IgD-negative memory B cell (primary cell): ENCODE measurements around the gene SH3TC2. TPM values are rescaled to one million over a fixed set of nuclear protein-coding genes. Genes with fewer than 3 reads are reported as not detected.
A peak's percentile ranks its signal among the peaks of the same experiment; 100 is the strongest.

Source experiments
- H3K27ac Mint-ChIP-seq, 3 donors: one replicate each; pipeline ENCODE4 v1.8.0; 2020 to 2022; ENCODE audit warnings: mild to moderate bottlenecking in 3 of 3, mixed read lengths in 3 of 3, moderate library complexity in 1 of 3
- H3K27me3 Mint-ChIP-seq: one replicate; pipeline ENCODE4 v1.8.0; 2021; ENCODE audit warnings: mixed read lengths
- H3K36me3 Mint-ChIP-seq: one replicate; pipeline ENCODE4 v1.8.0; 2020; ENCODE audit warnings: mild to moderate bottlenecking, mixed read lengths
- H3K4me1 Mint-ChIP-seq, 3 donors: one replicate each; pipeline ENCODE4 v1.8.0; 2020 to 2022; ENCODE audit warnings: mixed read lengths in 3 of 3, mild to moderate bottlenecking in 1 of 3
- H3K4me3 Mint-ChIP-seq, 4 donors: one replicate each; pipeline ENCODE4 v1.8.0; 2020 to 2022; ENCODE audit warnings: mild to moderate bottlenecking in 4 of 4, mixed read lengths in 4 of 4, moderate library complexity in 3 of 4
- H3K9me3 Mint-ChIP-seq, 3 donors: one replicate each; pipeline ENCODE4 v1.8.0; 2020 to 2021; ENCODE audit warnings: mixed read lengths in 3 of 3, mild to moderate bottlenecking in 1 of 3
- polyA plus RNA-seq: library from polyadenylated mRNA; unstranded; fragments of 300-500 nt; fragmentation: Illumina TruSeq; gene quantifications from one replicate; pipeline ENCODE4 v1.2.3, GENCODE V29; 2021

Gene SH3TC2
- polyA plus RNA-seq, 1 donor from 2014 or later, result not detected

DNA sequence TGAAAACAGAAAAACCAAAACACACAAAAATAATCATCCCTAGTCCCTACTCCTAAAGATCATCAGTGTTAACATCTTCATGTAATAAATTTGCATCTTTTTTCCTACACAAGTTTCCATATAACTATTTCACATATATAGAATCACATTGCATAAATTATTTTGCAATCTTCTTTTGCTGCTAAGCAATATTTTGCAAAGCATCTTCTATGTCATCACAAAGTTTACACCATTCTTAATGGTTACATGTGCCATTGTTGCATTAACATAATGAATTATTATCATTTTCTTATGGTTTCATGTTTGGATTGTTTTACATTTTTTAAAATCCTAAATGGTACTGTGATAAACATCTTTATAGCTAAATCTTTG is 17.8 kb downstream of the SH3TC2 start:
- no peak overlapping the region for H3K27ac Mint-ChIP-seq
- no peaks in the 10 kb centered on the region for H3K4me1 Mint-ChIP-seq
- H3K9me3 Mint-ChIP-seq, result no peaks in the 10 kb centered on the region
- H3K27me3 Mint-ChIP-seq, result no peaks in the 10 kb centered on the region
- no peaks in the 10 kb centered on the region for H3K36me3 Mint-ChIP-seq
- no peak overlapping the region for H3K4me3 Mint-ChIP-seq

DNA sequence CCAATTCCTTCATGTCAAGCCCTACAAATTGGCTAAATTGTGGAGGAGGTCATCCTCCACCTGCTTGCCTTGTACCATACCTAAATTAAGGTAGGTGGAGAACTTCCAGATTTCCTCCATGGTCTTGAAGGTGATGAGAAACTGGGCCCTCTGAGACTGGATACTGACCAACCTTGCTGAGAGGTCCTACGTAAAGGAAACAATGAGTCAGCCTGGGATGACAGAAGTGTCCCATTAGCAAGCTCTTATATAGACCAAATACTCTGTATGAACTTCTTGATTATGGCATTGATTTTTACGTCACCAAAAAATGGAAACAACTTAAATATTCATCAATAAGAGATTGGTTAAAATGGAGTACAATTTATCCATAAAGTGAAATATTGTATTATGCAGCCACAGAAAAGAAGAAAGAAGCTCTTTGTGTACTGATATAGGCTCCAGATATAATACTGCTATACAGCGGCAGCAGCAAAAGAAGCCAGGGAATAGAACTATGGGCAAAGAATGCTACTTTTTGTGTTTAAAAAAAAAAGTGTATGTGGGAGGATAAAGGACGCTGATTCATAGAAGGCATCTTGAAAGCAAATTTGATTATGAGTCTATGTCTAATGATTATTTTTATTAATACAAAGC is 18.3 kb downstream of the SH3TC2 start:
- Mint-ChIP-seq H3K4me3 (no peak overlapping the region), H3K36me3 (no peaks in the 10 kb centered on the region), H3K4me1 (no peaks in the 10 kb centered on the region), H3K27me3 (no peaks in the 10 kb centered on the region), H3K9me3 (no peaks in the 10 kb centered on the region), H3K27ac (no peak overlapping the region)

DNA sequence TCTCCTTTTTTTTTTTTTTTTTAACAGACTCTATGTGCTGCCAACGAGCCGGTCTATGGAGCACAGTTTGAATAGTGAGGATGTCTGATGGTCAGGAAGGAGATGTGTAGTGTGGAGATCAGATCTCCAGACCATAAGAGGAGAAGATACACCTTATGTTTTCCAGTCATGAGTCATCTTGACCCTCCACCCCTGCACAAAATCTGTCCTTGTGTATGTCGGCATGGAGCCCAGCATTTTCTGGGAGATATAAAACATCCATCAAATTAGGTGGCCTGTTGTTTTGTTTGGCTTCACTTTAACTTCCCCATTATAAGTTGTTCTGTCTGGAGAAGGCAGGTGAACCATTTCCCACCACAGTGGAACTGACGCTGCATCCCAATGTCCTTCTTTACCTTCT is 19.2 kb downstream of the SH3TC2 start:
- H3K36me3 Mint-ChIP-seq, result no peaks in the 10 kb centered on the region
- no peak overlapping the region for H3K4me3 Mint-ChIP-seq

DNA sequence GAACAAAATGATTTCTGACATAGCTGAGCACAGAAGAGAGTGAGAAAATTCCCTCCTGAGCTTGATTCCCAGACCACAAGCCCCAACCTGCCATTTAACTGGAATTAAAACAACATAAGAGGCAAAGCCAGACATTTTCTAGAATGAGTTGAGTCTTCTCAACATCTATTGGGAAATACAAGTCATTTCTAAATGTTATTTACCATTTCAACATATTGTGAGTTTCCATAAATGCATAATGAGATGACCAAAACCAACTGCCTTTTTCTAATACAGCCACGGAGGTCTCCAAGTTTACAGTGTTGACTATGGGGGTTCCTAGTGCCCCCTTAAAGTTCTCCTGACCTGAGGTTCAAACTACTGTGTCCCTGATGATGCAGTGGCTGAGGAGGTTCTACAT is 20.0 kb downstream of the SH3TC2 start:
- no peaks in the 10 kb centered on the region for H3K9me3 Mint-ChIP-seq
- H3K27ac Mint-ChIP-seq, result no peak overlapping the region
- H3K4me3 Mint-ChIP-seq, result no peak overlapping the region
- no peaks in the 10 kb centered on the region for H3K4me1 Mint-ChIP-seq
- H3K27me3 Mint-ChIP-seq, result no peaks in the 10 kb centered on the region
- no peaks in the 10 kb centered on the region for H3K36me3 Mint-ChIP-seq

More for the DNA sequence above, 19.2 kb downstream of the SH3TC2 start:
- Mint-ChIP-seq H3K27ac (no peak overlapping the region), H3K4me1 (no peaks in the 10 kb centered on the region), H3K27me3 (no peaks in the 10 kb centered on the region), H3K9me3 (no peaks in the 10 kb centered on the region)

DNA sequence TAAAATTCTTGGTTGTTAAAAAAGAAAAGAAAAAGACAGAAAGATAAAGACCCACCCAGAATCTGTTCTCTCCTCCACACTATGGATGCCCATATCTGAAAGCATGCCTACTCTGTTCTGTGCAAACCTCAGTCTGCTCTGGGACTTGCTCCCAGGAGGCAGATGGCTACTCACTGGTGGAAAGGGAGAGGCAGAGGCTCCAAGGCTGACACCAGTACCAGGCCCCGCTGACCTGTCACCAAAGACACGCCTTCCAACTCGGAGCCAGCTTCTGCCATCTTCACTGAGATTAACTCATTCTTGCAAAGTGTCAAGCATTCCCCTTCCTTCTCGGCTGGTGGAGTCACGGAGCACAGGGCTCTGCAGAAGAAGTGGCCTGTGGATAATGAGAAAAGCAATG is 21.6 kb downstream of the SH3TC2 start:
- peaks cover 2% of the 10 kb centered on the region for H3K27me3 Mint-ChIP-seq
- H3K4me1 Mint-ChIP-seq, result no peaks in the 10 kb centered on the region
- H3K36me3 Mint-ChIP-seq, result no peaks in the 10 kb centered on the region
- H3K9me3 Mint-ChIP-seq, result no peaks in the 10 kb centered on the region
- H3K27ac Mint-ChIP-seq, result no peak overlapping the region
- no peak overlapping the region for H3K4me3 Mint-ChIP-seq

DNA sequence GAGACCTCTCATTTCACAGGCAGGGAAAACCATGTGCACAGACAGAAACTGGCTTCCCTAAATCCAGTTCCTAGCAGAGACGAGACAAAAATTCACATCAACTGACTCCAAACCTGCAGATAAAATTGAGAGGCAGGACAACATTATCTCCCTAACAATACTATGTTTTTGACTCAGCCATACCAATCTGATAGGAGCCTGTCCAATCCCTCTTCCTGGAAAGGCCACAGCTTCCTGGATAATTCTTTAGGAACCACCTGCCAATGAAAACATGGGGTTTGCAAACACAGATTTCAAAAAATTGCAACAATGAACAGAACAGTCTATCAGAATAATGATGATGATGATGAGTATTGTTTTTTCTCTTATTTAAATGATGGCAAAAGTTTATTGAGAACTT is 22.4 kb downstream of the SH3TC2 start:
- no peaks in the 10 kb centered on the region for H3K4me1 Mint-ChIP-seq
- H3K27me3 Mint-ChIP-seq, result peaks cover 4% of the 10 kb centered on the region
- no peak overlapping the region for H3K4me3 Mint-ChIP-seq
- no peak overlapping the region for H3K27ac Mint-ChIP-seq
- H3K36me3 Mint-ChIP-seq, result no peaks in the 10 kb centered on the region
- no peaks in the 10 kb centered on the region for H3K9me3 Mint-ChIP-seq

DNA sequence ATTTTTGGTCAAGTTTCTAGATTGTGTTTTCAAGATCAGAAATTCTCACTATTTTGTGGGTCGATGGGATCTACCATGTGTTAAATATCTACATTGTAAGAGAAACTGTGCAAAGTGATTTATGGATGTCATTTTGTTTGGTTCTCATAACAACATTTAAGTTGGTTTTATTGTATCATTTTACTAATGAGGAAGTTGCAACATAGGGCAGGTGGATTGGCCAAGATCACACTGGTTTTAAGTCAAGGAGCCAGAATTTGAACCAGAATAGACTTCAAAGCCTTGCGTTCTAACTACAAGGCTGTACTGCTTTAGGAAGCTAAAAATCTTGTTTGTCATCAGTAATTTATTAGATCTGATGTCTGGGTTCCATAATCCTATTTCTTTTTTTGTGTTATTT is 23.4 kb downstream of the SH3TC2 start:
- H3K36me3 Mint-ChIP-seq, result no peaks in the 10 kb centered on the region
- no peak overlapping the region for H3K27ac Mint-ChIP-seq
- H3K9me3 Mint-ChIP-seq, result no peaks in the 10 kb centered on the region
- H3K27me3 Mint-ChIP-seq, result peaks cover 6% of the 10 kb centered on the region
- peaks cover 0 to 3% (median 0%) of the 10 kb centered on the region in 3 donors for H3K4me1 Mint-ChIP-seq
- no peak overlapping the region for H3K4me3 Mint-ChIP-seq

DNA sequence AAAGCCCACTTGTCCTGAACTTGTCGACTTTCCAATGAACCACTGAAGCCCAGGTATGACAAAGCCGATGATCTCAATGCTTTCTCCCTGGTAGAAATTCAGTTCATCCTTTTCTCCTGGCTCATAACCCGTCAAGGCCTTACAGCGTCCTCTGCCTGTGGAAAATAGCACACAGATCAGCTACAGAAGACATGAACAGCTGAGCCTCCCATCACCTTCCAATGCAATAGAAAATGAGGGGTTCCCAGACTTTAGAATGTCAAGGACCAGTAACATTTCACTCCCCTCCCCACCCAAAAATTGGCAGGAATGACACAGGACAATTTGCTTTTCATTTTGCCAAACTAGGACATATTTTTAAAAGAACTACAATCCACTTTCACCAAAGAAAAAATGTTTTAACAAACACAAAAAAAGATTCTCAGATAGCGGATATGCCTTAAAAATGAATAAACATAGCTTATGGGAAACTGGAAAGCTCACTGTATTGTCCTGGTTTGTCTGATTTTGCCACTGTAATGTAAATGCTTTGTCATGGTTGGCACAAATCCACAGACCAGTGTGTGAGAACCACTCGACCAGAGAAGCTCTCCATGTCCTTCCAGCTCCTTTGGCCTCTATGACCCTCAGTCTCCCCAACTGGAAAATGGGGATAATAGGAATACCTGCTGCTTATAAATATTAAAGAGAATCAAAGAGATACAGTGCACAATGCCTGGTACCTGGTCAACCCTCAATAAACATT is 24.4 kb downstream of the SH3TC2 start:
- peaks cover 0 to 3% (median 0%) of the 10 kb centered on the region in 3 donors for H3K4me1 Mint-ChIP-seq
- H3K9me3 Mint-ChIP-seq, result no peaks in the 10 kb centered on the region
- H3K4me3 Mint-ChIP-seq, result no peak overlapping the region
- H3K27me3 Mint-ChIP-seq, result peaks cover 6% of the 10 kb centered on the region
- H3K27ac Mint-ChIP-seq, result no peak overlapping the region
- H3K36me3 Mint-ChIP-seq, result no peaks in the 10 kb centered on the region

DNA sequence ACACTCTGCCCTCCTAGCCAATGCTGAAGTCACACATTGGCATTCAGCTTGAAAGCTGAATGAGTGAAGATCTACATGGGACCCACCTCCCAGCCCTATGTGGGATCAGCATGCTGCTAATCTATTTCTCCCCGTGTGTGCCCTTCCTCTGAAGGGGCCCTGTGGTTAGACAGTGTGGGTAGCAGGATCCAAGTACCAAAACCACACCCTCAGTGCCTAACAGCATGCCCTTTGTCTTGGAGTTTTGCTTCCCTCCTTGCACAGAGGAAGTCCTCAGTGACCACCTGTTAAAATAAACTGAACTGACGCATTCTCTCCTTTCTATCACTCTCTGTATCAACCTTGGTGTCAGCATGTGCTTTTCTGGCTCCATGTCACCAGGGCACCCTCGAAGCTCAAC is 25.0 kb downstream of the SH3TC2 start:
- Mint-ChIP-seq H3K4me3 (no peak overlapping the region), H3K27ac (no peak overlapping the region), H3K9me3 (no peaks in the 10 kb centered on the region)

DNA sequence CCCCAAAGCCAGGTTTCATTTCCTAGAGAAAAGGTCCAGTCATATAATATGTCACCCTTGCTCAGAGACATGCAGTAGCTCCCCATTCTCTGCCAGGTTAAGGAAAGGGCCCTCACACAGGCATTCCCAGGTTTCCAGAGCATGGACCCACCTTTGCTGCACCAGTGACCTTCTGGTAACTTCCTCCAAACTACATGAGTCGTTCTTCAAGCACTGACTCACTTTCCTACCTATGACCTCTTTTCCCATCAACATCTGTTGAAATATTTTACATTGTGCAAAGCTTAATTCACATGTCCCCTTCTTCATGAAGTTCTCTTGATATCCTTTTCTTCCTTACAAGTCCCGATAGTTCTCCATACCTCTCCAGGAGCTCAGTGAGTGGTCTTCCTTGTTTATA is 25.9 kb downstream of the SH3TC2 start:
- no peaks in the 10 kb centered on the region for H3K9me3 Mint-ChIP-seq
- peaks cover 6% of the 10 kb centered on the region for H3K27me3 Mint-ChIP-seq
- no peak overlapping the region for H3K4me3 Mint-ChIP-seq
- peaks cover 0 to 3% (median 0%) of the 10 kb centered on the region in 3 donors for H3K4me1 Mint-ChIP-seq
- no peaks in the 10 kb centered on the region for H3K36me3 Mint-ChIP-seq
- no peak overlapping the region for H3K27ac Mint-ChIP-seq

More for the DNA sequence above, 25.0 kb downstream of the SH3TC2 start:
- no peaks in the 10 kb centered on the region for H3K36me3 Mint-ChIP-seq
- H3K27me3 Mint-ChIP-seq, result peaks cover 6% of the 10 kb centered on the region
- peaks cover 0 to 3% (median 0%) of the 10 kb centered on the region in 3 donors for H3K4me1 Mint-ChIP-seq

DNA sequence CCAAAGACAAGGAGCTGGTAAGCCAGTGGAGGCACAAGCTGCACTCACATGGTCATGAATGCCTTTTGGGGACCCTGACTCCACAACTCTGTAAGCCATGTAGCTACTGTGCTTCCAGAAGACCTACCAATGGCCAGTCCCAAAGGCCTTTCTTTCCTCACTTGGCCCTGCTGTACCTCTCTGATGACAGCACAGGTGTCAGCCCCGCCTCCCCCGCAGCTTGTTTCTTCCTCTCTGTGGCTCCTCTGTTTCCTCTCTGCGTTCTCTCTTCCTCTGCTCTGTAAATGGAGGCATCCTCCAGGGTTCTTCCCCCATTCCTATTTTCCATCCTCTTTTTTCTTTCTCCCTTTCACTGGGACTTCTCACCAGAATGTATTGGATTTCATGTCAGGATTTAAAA is 26.7 kb downstream of the SH3TC2 start:
- H3K36me3 Mint-ChIP-seq, result no peaks in the 10 kb centered on the region
- H3K27me3 Mint-ChIP-seq, result peaks cover 6% of the 10 kb centered on the region
- no peak overlapping the region for H3K4me3 Mint-ChIP-seq
- H3K27ac Mint-ChIP-seq, result no peak overlapping the region
- H3K4me1 Mint-ChIP-seq, result peaks cover 0 to 3% (median 0%) of the 10 kb centered on the region in 3 donors
- no peaks in the 10 kb centered on the region for H3K9me3 Mint-ChIP-seq

DNA sequence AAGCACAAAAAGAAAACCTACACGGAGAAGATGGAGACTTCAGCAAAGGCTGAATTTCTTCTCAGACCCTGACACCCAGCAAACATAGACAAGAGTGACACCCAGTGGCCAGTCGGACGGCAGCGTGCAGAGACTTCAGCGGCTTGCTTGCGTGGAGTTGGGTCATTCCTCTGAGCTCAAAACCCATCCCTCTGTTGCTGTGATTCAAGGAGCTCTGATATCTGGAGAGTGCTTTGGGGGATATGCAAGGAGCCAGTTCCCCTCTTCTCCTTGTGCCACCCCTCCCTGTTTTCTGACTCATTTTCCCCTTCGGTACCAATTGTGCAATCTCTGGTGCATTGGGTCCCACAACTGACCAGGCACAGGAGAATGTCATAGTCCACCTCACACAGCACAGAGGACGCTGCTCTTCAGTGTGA is 27.5 kb downstream of the SH3TC2 start:
- Mint-ChIP-seq H3K4me1 (peaks cover 0 to 3% (median 0%) of the 10 kb centered on the region in 3 donors), H3K27ac (peak overlapping the region in 1 of 3 donors; percentile 6), H3K27me3 (peaks cover 6% of the 10 kb centered on the region), H3K9me3 (no peaks in the 10 kb centered on the region), H3K36me3 (no peaks in the 10 kb centered on the region), H3K4me3 (no peak overlapping the region)

DNA sequence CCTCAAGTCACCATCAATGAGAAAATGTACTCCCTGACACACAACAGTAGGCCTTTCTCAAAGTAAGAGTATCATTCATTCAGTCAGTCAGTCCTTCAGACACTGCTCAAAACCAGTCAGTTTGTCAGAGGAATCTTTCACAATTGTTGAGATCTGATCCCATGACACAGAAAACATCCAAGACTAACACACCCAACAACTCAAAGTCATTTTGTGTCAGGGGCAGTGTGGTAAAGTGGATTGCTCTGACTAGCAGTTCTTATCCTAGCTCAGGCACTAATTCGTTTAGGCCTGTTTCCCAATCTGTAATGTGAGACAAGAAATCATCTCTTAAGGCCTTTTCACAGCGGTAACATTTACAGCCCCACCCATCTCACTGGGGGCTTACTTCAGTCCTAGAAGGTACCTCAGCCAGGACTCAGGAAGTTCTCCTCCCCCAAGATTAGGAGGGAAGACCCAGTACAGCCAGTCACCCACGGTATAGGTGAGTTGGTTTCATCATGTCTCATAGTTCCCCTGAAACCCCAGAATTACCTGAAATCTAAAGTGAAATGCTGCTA is 31.9 kb downstream of the SH3TC2 start:
- Mint-ChIP-seq H3K27ac (no peak overlapping the region), H3K4me1 (peaks cover 0 to 3% (median 0%) of the 10 kb centered on the region in 3 donors), H3K36me3 (no peaks in the 10 kb centered on the region), H3K4me3 (no peak overlapping the region), H3K27me3 (peaks cover 1% of the 10 kb centered on the region), H3K9me3 (no peaks in the 10 kb centered on the region)

DNA sequence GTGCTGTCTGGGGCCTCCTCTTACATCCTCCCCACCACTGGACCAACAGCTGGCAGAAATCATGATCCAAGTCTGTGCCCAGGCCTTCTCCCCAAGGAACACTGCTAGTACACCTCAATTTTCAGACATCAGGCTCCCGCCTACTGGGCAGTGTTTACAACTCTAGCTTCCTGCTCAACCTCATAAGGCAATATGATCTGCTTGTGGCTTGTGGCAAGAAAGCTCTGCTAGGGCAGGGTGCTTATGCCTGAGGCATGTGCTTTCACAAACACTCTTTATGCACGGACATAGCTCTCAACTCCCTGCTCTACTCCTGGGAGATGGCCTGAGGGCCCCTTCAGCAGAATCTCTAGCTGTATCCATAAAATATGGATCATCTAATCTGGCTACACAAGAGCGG is 32.5 kb downstream of the SH3TC2 start:
- H3K27ac Mint-ChIP-seq, result no peak overlapping the region
- H3K4me3 Mint-ChIP-seq, result no peak overlapping the region
- no peaks in the 10 kb centered on the region for H3K9me3 Mint-ChIP-seq
- H3K36me3 Mint-ChIP-seq, result no peaks in the 10 kb centered on the region
- H3K27me3 Mint-ChIP-seq, result peaks cover 1% of the 10 kb centered on the region
- peaks cover 0 to 3% (median 0%) of the 10 kb centered on the region in 3 donors for H3K4me1 Mint-ChIP-seq

DNA sequence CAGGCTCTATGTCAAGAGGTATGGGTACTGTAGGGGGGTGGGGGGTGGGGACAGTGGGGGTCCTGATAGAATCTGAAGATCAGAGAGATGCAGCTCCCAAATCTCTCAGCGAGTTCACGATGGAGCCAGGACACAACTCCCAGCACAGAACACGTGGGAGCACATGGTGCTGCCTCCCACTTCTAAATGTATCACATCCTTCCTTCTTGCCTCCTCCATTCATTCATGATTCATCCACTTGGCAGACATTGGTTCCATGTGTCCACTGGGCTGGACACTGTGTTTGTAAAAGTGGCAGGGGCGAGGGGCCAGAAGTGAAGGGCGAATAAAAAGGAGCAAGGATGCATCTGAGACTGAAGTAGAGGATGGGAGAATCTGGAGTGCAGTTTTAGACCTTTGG is 33.9 kb downstream of the SH3TC2 start:
- Mint-ChIP-seq H3K4me1 (no peaks in the 10 kb centered on the region), H3K36me3 (no peaks in the 10 kb centered on the region), H3K27ac (no peak overlapping the region), H3K27me3 (no peaks in the 10 kb centered on the region), H3K4me3 (no peak overlapping the region), H3K9me3 (no peaks in the 10 kb centered on the region)

DNA sequence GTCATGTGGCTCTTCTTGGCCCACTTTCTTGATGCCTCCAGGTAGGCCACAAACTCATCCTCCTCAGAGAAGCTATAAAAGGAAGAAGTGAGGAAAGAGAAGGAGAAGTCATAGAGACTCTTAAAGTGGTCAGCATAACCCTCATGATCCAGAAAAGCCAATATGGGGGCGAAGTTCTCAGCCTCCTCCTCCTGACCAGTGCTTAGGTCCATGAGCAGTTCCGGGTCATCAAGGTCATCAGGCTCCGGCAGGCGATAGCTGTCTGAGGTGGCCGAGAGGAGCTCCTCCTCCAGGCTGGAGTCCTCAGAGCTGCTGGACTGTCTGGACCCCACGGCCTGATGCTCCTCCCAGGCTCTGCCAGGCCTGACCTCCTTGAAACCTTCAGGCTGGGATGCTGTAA is 34.7 kb downstream of the SH3TC2 start:
- no peak overlapping the region for H3K4me3 Mint-ChIP-seq
- H3K27ac Mint-ChIP-seq, result no peak overlapping the region
- H3K4me1 Mint-ChIP-seq, result no peaks in the 10 kb centered on the region
- no peaks in the 10 kb centered on the region for H3K9me3 Mint-ChIP-seq
- no peaks in the 10 kb centered on the region for H3K36me3 Mint-ChIP-seq
- H3K27me3 Mint-ChIP-seq, result no peaks in the 10 kb centered on the region
